HFFc6 (cell line): ENCODE data around the gene EIF6. TPM values are rescaled to one million over a fixed set of nuclear protein-coding genes. Genes with fewer than 3 reads are reported as not detected.

Experiments used
- DNase-seq: peaks from one replicate; pipeline ENCODE4 v3.0.0-alpha.2; 2018
- H3K27ac Mint-ChIP-seq: 2 replicates; pipeline ENCODE4 v1.8.0; 2020; ENCODE audit warnings: mild to moderate bottlenecking, mixed read lengths
- H3K27me3 Mint-ChIP-seq: 2 replicates; pipeline ENCODE4 v1.8.0; 2021; ENCODE audit warnings: mild to moderate bottlenecking, moderate library complexity, mixed read lengths; ENCODE audit not compliant: insufficient read depth
- H3K36me3 Mint-ChIP-seq: 2 replicates; pipeline ENCODE4 v1.8.0; 2021; ENCODE audit warnings: low read depth, mixed read lengths
- H3K4me1 Mint-ChIP-seq: 2 replicates; pipeline ENCODE4 v1.8.0; 2020; ENCODE audit warnings: low read depth, mixed read lengths
- H3K4me3 Mint-ChIP-seq: 2 replicates; pipeline ENCODE4 v1.8.0; 2020; ENCODE audit warnings: mild to moderate bottlenecking, moderate library complexity, mixed read lengths
- H3K9me3 Mint-ChIP-seq: 2 replicates; pipeline ENCODE4 v1.8.0; 2020; ENCODE audit warnings: mild to moderate bottlenecking, mixed read lengths
- CTCF ChIP-seq: fragments of 200-600 bp; sonication (generic); IDR thresholded peaks from 2 replicates; pipeline ENCODE4 v1.5.0; 2021; ENCODE audit warnings: antibody characterized with exemption, mild to moderate bottlenecking
- total RNA-seq, 6 experiments: library from RNA; stranded (reverse); fragmentation: NEBNext Ultra II Directional; extraction: Animal tissue kit (Norgen Biotek cat#: 25700); gene quantifications; 2 replicates in 1 of 6; 3 replicates in 5 of 6; pipeline ENCODE4 v1.2.3, GENCODE V29; 2021

The EIF6 gene
- total RNA-seq, 6 experiments from 2014 or later = 176 to 194 (median 185) TPM

- Mint-ChIP-seq H3K36me3 (peaks cover 45% of the 10 kb centered on the region), H3K27ac (peak overlapping the region; percentile 57)
Measured at GRCh38 chr20:35280523-35280922, 4.0 kb downstream of the EIF6 start.

GRCh38 chr20:35279533-35280174, 4.9 kb downstream of the EIF6 start:
- Mint-ChIP-seq H3K36me3 (peaks cover 45% of the 10 kb centered on the region), H3K27ac (peak overlapping the region; percentile 57), H3K4me1 (peaks cover 34% of the 10 kb centered on the region), H3K9me3 (no peaks in the 10 kb centered on the region), H3K4me3 (no peak overlapping the region; the same call in 1 of the 2 replicates), H3K27me3 (no peaks in the 10 kb centered on the region; the same call in none of the 2 replicates)
- 0 out of 2 replicates have a peak, but pooled peaks have one; percentile 16 for TF ChIP-seq CTCF
- DNase-seq = no peak

More at GRCh38 chr20:35280523-35280922, 4.0 kb downstream of the EIF6 start:
- DNase-seq = no peak
- Mint-ChIP-seq H3K27me3 (no peaks in the 10 kb centered on the region; the same call in none of the 2 replicates), H3K4me3 (no peak overlapping the region), H3K4me1 (peaks cover 42% of the 10 kb centered on the region), H3K9me3 (no peaks in the 10 kb centered on the region)
- no peak for TF ChIP-seq CTCF

- H3K27ac Mint-ChIP-seq = peak overlapping the region; percentile 57
- H3K36me3 Mint-ChIP-seq = peaks cover 44% of the 10 kb centered on the region
- peaks cover 33% of the 10 kb centered on the region for H3K4me1 Mint-ChIP-seq
- no peak for TF ChIP-seq CTCF
- H3K4me3 Mint-ChIP-seq = no peak overlapping the region
- H3K27me3 Mint-ChIP-seq = no peaks in the 10 kb centered on the region; the same call in none of the 2 replicates
- no peaks in the 10 kb centered on the region for H3K9me3 Mint-ChIP-seq
- peak; percentile 17 for DNase-seq
Measured at GRCh38 chr20:35279040-35279439, 5.5 kb downstream of the EIF6 start.

- Mint-ChIP-seq H3K27me3 (no peaks in the 10 kb centered on the region; the same call in none of the 2 replicates), H3K27ac (peak within 1 kb of the TSS; percentile 97), H3K36me3 (peaks cover 40% of the 10 kb centered on the region), H3K4me1 (peaks cover 26% of the 10 kb centered on the region), H3K9me3 (no peaks in the 10 kb centered on the region), H3K4me3 (peak within 1 kb of the TSS; percentile 98)
- peak; percentile 32; the same call in 1 of the 2 replicates for TF ChIP-seq CTCF
- peak; percentile 73 for DNase-seq
Measured at GRCh38 chr20:35277531-35278395, 6.8 kb downstream of the EIF6 start, which contains the start of gene MMP24OS. Gene MMP24OS, minus strand, starts transcription at chr20:35278122. Its CDS starts 193 bp downstream, at chr20:35277929.

- no peaks in the 10 kb centered on the region for H3K9me3 Mint-ChIP-seq
- peak overlapping the region; percentile 97 for H3K27ac Mint-ChIP-seq
- H3K4me1 Mint-ChIP-seq = peaks cover 32% of the 10 kb centered on the region
- DNase-seq = no peak
- peak overlapping the region; percentile 98 for H3K4me3 Mint-ChIP-seq
- no peak for TF ChIP-seq CTCF
- no peaks in the 10 kb centered on the region; the same call in none of the 2 replicates for H3K27me3 Mint-ChIP-seq
- peaks cover 37% of the 10 kb centered on the region for H3K36me3 Mint-ChIP-seq
Measured at GRCh38 chr20:35277127-35277526, 7.4 kb downstream of the EIF6 start.
